Smooth muscle cell (in vitro differentiated cells): ENCODE results near the gene FTH1. TPM values are rescaled to one million over a fixed set of nuclear protein-coding genes. Genes with fewer than 3 reads are reported as not detected.

Source experiments
- DNase-seq: peaks from one replicate; lab custom pipeline; 2025; ENCODE audit not compliant: unreplicated experiment; lab: John Stamatoyannopoulos, UW
- H2AFZ ChIP-seq: fragments of 200-600 bp; sonication (generic); 2 replicates; pipeline ENCODE4 v1.6.0; 2016; ENCODE audit warnings: antibody characterized with exemption, low read depth, mild to moderate bottlenecking
- H3F3A ChIP-seq: fragments of 200-600 bp; sonication (generic); 2 replicates; pipeline ENCODE4 v1.6.0; 2017; ENCODE audit warnings: antibody characterized with exemption, low read depth
- H3K27ac ChIP-seq: fragments of 200-600 bp; sonication (generic); 2 replicates; pipeline ENCODE4 v1.5.1; 2016; ENCODE audit warnings: low read depth, mild to moderate bottlenecking
- H3K27me3 ChIP-seq: fragments of 200-600 bp; sonication (generic); 2 replicates; pipeline ENCODE4 v1.6.1; 2016; ENCODE audit warnings: low read depth, mild to moderate bottlenecking
- H3K36me3 ChIP-seq: fragments of 200-600 bp; sonication (generic); 2 replicates; pipeline ENCODE4 v1.5.1; 2016; ENCODE audit warnings: low read depth
- H3K4me1 ChIP-seq: fragments of 200-600 bp; sonication (generic); 2 replicates; pipeline ENCODE4 v1.5.1; 2016; ENCODE audit warnings: low read depth
- H3K4me2 ChIP-seq: fragments of 200-600 bp; sonication (generic); 2 replicates; pipeline ENCODE4 v1.6.0; 2016; ENCODE audit warnings: mild to moderate bottlenecking
- H3K4me3 ChIP-seq: fragments of 200-600 bp; sonication (generic); 2 replicates; pipeline ENCODE4 v1.5.1; 2016; ENCODE audit warnings: mild to moderate bottlenecking
- H3K79me2 ChIP-seq: fragments of 200-600 bp; sonication (generic); 2 replicates; pipeline ENCODE4 v1.6.0; 2016; ENCODE audit warnings: low read depth, mild to moderate bottlenecking
- H3K9ac ChIP-seq: fragments of 200-600 bp; sonication (generic); 2 replicates; pipeline ENCODE4 v1.6.0; 2016; ENCODE audit warnings: low read depth
- H3K9me3 ChIP-seq: fragments of 200-600 bp; sonication (generic); replicated peaks from 2 replicates; pipeline ENCODE4 v1.5.1; 2016; ENCODE audit warnings: low read depth
- H4K20me1 ChIP-seq: fragments of 200-600 bp; sonication (generic); 2 replicates; pipeline ENCODE4 v1.6.0; 2016; ENCODE audit warnings: low read depth
- WGBS: methylation state at CpG from one replicate; pipeline ENCODE4 v1.1.7; 2016; ENCODE audit warnings: low lambda C conversion rate; 5-methylcytosine and 5-hydroxymethylcytosine counted together
- polyA plus RNA-seq: library from polyadenylated mRNA; unstranded; fragments of >200 nt; fragmentation: Nextera tagmentation; extraction: Ambion mirVana; gene quantifications from 2 replicates; pipeline ENCODE4 v1.2.1, GENCODE V29; 2016
- total RNA-seq: library from RNA; depleted of rRNA; stranded (reverse); fragments of >200 nt; gene quantifications from 2 replicates; pipeline ENCODE4 v1.2.3, GENCODE V29; 2014
- TF ChIP-seq, protein P1 (sequence below): fragments of 200-600 bp; sonication (generic); IDR thresholded peaks from 2 replicates; pipeline ENCODE4 v1.5.1; 2017; ENCODE audit warnings: borderline replicate concordance, mild to moderate bottlenecking, antibody characterized with exemption; ENCODE audit not compliant: insufficient read depth, poor library complexity, severe bottlenecking

FTH1 gene
- total and polyA plus RNA-seq, 2 experiments from 2014 or later = 1,173 to 6,048 TPM

DNA sequence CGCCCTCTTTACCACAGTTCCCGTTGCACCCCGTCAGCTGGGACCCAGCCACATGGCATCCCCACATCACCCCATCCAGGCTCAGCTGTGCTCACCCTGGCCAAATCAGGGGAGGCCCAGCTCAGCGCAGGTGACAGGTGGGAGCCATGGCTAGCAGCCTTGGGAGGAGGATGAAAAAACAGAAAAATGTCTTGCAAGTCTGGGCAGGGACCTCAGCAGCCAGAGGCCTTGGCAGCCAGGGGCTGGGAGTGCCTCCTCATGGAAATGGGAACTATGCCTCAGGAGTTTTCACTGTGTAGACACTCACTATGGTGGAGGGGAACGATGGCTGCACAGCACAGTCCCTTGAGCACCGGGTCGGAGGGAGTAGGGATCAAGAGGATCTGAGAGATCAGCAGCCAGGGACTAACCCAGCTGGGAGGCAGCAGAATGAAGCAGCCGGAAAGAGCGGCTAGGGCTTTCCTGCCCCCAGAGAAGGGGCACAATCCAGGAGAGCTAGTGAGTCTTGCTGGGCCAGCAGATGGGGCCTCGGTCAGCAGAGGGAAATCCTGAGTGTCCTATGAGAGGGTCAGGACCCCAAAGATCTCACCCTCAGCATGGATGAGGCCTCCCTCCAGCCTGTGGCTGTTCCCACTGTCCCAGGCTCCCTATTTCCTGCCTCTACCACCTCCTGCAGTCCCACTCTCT lies 6.2 kb upstream of the FTH1 start:
- WGBS = 74% methylated on average over 10 of the region's 10 CpGs
- no peaks in the 10 kb centered on the region for H3K36me3 ChIP-seq
- peaks cover 3% of the 10 kb centered on the region for H3K79me2 ChIP-seq
- TF ChIP-seq, protein P1, sequence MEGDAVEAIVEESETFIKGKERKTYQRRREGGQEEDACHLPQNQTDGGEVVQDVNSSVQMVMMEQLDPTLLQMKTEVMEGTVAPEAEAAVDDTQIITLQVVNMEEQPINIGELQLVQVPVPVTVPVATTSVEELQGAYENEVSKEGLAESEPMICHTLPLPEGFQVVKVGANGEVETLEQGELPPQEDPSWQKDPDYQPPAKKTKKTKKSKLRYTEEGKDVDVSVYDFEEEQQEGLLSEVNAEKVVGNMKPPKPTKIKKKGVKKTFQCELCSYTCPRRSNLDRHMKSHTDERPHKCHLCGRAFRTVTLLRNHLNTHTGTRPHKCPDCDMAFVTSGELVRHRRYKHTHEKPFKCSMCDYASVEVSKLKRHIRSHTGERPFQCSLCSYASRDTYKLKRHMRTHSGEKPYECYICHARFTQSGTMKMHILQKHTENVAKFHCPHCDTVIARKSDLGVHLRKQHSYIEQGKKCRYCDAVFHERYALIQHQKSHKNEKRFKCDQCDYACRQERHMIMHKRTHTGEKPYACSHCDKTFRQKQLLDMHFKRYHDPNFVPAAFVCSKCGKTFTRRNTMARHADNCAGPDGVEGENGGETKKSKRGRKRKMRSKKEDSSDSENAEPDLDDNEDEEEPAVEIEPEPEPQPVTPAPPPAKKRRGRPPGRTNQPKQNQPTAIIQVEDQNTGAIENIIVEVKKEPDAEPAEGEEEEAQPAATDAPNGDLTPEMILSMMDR = no peak
- no peaks in the 10 kb centered on the region for H4K20me1 ChIP-seq
- H3K27me3 ChIP-seq = no peaks in the 10 kb centered on the region
- peak overlapping the region; percentile 97 for H3K27ac ChIP-seq
- H3K4me1 ChIP-seq = peaks cover 44% of the 10 kb centered on the region
- H2AFZ ChIP-seq = no peak overlapping the region
- peaks cover 30% of the 10 kb centered on the region for H3F3A ChIP-seq
- H3K9me3 ChIP-seq = no peaks in the 10 kb centered on the region
- no peak for DNase-seq
- H3K4me3 ChIP-seq = no peak overlapping the region
- H3K9ac ChIP-seq = peak overlapping the region; percentile 80
- H3K4me2 ChIP-seq = peak overlapping the region; percentile 59

DNA sequence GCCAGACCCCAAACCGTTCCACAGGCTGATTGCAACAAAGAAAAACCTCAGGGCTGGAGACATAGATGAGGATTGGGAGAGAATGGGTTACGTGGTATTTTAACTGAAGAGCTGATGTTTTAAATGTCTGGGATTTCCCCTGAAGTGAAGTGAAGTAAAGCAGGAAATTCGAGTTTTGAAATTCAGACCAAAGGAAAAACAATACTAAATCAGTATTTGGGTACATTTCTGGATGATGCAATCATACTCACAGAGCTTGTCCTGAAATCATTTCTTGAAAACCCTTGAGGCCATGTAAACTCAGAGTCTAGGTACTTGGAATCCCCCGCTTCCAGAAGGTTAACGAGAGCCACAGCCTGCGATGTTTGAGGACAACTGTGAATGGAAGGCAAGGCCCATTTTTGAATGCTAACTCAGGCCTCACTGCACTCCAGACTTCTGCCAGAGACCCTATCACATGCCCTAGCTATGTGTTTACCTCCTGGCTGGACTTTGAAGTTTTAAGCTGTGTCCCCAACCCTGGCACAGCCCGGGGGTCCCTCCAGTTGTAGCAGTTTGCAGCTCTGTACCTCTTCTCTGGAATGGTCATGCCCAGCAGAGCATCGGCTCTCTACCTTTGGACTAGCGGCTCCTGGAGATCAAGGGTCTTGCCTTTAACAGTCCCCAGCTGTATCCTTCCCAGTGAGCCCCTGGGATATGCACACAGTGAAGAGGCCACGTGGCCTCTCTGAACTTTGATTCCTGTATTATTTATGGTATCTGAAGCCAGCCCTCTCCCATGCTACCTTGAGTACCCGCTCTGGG lies 5.4 kb upstream of the FTH1 start:
- WGBS = 48% methylated on average over 11 of the region's 11 CpGs
- TF ChIP-seq, protein P1 = no peak
- Histone ChIP-seq H4K20me1 (no peaks in the 10 kb centered on the region), H3K27ac (peak overlapping the region; percentile 97), H3K4me1 (peaks cover 50% of the 10 kb centered on the region), H3K36me3 (no peaks in the 10 kb centered on the region), H3K9me3 (no peaks in the 10 kb centered on the region), H3F3A (peaks cover 31% of the 10 kb centered on the region), H3K9ac (peak overlapping the region; percentile 80), H3K27me3 (no peaks in the 10 kb centered on the region), H3K79me2 (peaks cover 3% of the 10 kb centered on the region), H3K4me3 (no peak overlapping the region), H3K4me2 (peak overlapping the region; percentile 59), H2AFZ (peak overlapping the region; percentile 16)
- no peak for DNase-seq

DNA sequence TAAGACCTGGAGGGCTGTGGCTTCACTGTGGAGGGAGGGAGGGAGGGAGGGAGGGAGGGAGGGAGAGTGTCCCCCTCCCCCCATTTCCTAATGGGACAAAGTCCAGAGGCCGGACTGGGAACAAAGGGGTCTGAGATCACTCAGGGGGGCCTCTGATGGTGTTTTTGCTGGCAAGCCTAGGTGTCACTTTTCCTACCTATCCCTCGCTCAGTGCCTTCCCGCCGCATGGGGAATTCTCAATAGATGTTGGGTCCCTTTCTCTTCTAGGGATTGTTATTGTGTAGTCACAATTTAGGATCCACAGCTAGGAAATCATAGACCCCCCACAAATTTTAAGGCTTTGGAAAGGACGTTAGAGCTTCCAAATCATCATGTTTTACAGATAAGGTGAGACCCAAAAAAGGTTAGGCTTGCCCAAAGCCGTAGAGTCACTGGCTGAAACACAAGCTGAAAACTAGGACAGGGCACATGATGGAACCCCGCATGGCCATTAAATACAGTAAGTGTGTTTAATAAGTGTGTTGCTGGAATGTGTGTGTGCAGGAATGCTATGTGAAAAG lies 4.8 kb upstream of the FTH1 start:
- no peak for DNase-seq
- H3K79me2 ChIP-seq = peaks cover 4% of the 10 kb centered on the region
- peaks cover 31% of the 10 kb centered on the region for H3F3A ChIP-seq
- no peaks in the 10 kb centered on the region for H3K27me3 ChIP-seq
- H3K4me1 ChIP-seq = peaks cover 50% of the 10 kb centered on the region
- peak overlapping the region; percentile 80 for H3K9ac ChIP-seq
- WGBS = 47% methylated on average over 7 of the region's 7 CpGs
- H4K20me1 ChIP-seq = peaks cover under 1% of the 10 kb centered on the region
- peak overlapping the region; percentile 59 for H3K4me2 ChIP-seq
- TF ChIP-seq, protein P1 = no peak
- H2AFZ ChIP-seq = no peak overlapping the region
- H3K4me3 ChIP-seq = peak overlapping the region; percentile 4
- peak overlapping the region; percentile 97 for H3K27ac ChIP-seq
- H3K9me3 ChIP-seq = no peaks in the 10 kb centered on the region
- no peaks in the 10 kb centered on the region for H3K36me3 ChIP-seq
